Fibroblast of the aortic adventitia (primary cell): ENCODE measurements around the gene MSANTD2. TPM values are rescaled to one million over a fixed set of nuclear protein-coding genes. Genes with fewer than 3 reads are reported as not detected.
A peak's percentile ranks its signal among the peaks of the same experiment; 100 is the strongest.

Experiments
- DNase-seq: peaks from one replicate; pipeline ENCODE4 v3.0.0-alpha.2; 2010; ENCODE audit warnings: low read depth
- H3K4me3 ChIP-seq: 2 replicates; pipeline ENCODE4 v1.5.1; 2011; ENCODE audit warnings: low read depth, mild to moderate bottlenecking, control low read depth, low read length, moderate library complexity
- CTCF ChIP-seq: IDR thresholded peaks from 2 replicates; pipeline ENCODE4 v1.5.1; 2011; ENCODE audit warnings: mild to moderate bottlenecking, low read length, control low read depth, inconsistent platforms; ENCODE audit not compliant: insufficient read depth
- total RNA-seq: library from RNA; depleted of rRNA; stranded (reverse); fragments of >200 nt; gene quantifications from 2 replicates; pipeline ENCODE4 v1.2.3, GENCODE V29; 2012; ENCODE audit warnings: low replicate concordance

MSANTD2 gene
- total RNA-seq, 1 donor = 10.8 TPM

- no peak for TF ChIP-seq CTCF
- H3K4me3 ChIP-seq = peak overlapping the region; percentile 54
- peak; percentile 41 for DNase-seq
These were observed 82.2 kb downstream of the MSANTD2 start for GRCh38 chr11:124717786-124718651.

- TF ChIP-seq CTCF = no peak
- H3K4me3 ChIP-seq = peak overlapping the region; percentile 54
- DNase-seq = peak; percentile 45
These were observed 82.8 kb downstream of the MSANTD2 start for GRCh38 chr11:124717421-124717785.

- no peak overlapping the region for H3K4me3 ChIP-seq
- no peak for TF ChIP-seq CTCF
- peak; percentile 43 for DNase-seq
These were observed 83.6 kb downstream of the MSANTD2 start for GRCh38 chr11:124716591-124716990.

Other genes with a start within 250 kb of the MSANTD2 start
- gene OR8A1, start 230.4 kb downstream of the MSANTD2 start, total RNA-seq = not detected in 2 replicates
- gene PANX3, start 189.0 kb downstream of the MSANTD2 start, total RNA-seq = not detected in 2 replicates
- 31.2 and 46.2 TPM in 2 replicates for gene TBRG1, start 177.5 kb downstream of the MSANTD2 start, total RNA-seq
- gene SIAE, start 126.7 kb downstream of the MSANTD2 start, total RNA-seq = 14.6 and 15.1 TPM in 2 replicates
- gene SPA17, start 126.5 kb downstream of the MSANTD2 start, total RNA-seq = 3.9 and 9.1 TPM in 2 replicates
- 0.27 and 0.33 TPM in 2 replicates for gene NRGN, start 60.5 kb downstream of the MSANTD2 start, total RNA-seq
- gene VSIG2, start 48.2 kb downstream of the MSANTD2 start, total RNA-seq = not detected in 2 replicates
- 0.36 and 1.5 TPM in 2 replicates for gene ESAM, start 38.1 kb downstream of the MSANTD2 start, total RNA-seq
- 11.7 and 13.6 TPM in 2 replicates for gene ROBO3, start 65.0 kb upstream of the MSANTD2 start, total RNA-seq
- 1.3 and 3.3 TPM in 2 replicates for gene ROBO4, start 97.5 kb upstream of the MSANTD2 start, total RNA-seq
- not detected in 2 replicates for gene HEPN1, start 118.8 kb upstream of the MSANTD2 start, total RNA-seq
- gene HEPACAM, start 135.6 kb upstream of the MSANTD2 start, total RNA-seq = not detected in 2 replicates
- gene CCDC15, start 153.8 kb upstream of the MSANTD2 start, total RNA-seq = 3.6 and 9.8 TPM in 2 replicates